OCI-LY1 (cell line): ENCODE results near the gene TBC1D10A.

Experiments
- H2AFZ ChIP-seq: fragments of 200-600 bp; sonication (generic), shearing (Covaris generic); 2 replicates; pipeline ENCODE4 v1.6.0; 2014; ENCODE audit warnings: antibody characterized with exemption, mild to moderate bottlenecking, low read length
- H3F3A ChIP-seq: fragments of 200-600 bp; sonication (generic), shearing (Covaris generic); 2 replicates; pipeline ENCODE4 v1.6.0; 2014; ENCODE audit warnings: mild to moderate bottlenecking, antibody characterized with exemption, low read length, moderate library complexity; ENCODE audit not compliant: insufficient read depth
- H3K27ac ChIP-seq: fragments of 200-600 bp; sonication (generic); 2 replicates; pipeline ENCODE4 v1.5.1; 2014; ENCODE audit warnings: low read length, mixed run types, mild to moderate bottlenecking, low read depth; ENCODE audit not compliant: poor library complexity, severe bottlenecking
- H3K27me3 ChIP-seq: fragments of 200-600 bp; sonication (generic); 2 replicates; pipeline ENCODE4 v1.6.0; 2014; ENCODE audit warnings: antibody characterized with exemption, mild to moderate bottlenecking, low read length, moderate library complexity; ENCODE audit not compliant: insufficient read depth
- H3K36me3 ChIP-seq: fragments of 200-600 bp; sonication (generic); 2 replicates; pipeline ENCODE4 v1.6.1; 2014; ENCODE audit warnings: mild to moderate bottlenecking, antibody characterized with exemption, low read length, moderate library complexity, mixed read lengths; ENCODE audit not compliant: insufficient read depth
- H3K4me1 ChIP-seq: fragments of 200-600 bp; sonication (generic); 2 replicates; pipeline ENCODE4 v1.5.1; 2014; ENCODE audit warnings: mild to moderate bottlenecking, low read length, moderate library complexity; ENCODE audit not compliant: insufficient read depth, severe bottlenecking
- H3K4me2 ChIP-seq: fragments of 200-600 bp; sonication (generic), shearing (Covaris generic); 2 replicates; pipeline ENCODE4 v1.6.1; 2014; ENCODE audit warnings: low read length
- H3K4me3 ChIP-seq: fragments of 200-600 bp; sonication (generic); 2 replicates; pipeline ENCODE4 v1.5.1; 2014; ENCODE audit warnings: low read length, low read depth, mild to moderate bottlenecking, mixed read lengths; ENCODE audit not compliant: poor library complexity, severe bottlenecking
- H3K79me2 ChIP-seq: fragments of 200-600 bp; shearing (Covaris generic); 2 replicates; pipeline ENCODE4 v1.6.1; 2016; ENCODE audit warnings: mixed run types, low read length, mixed read lengths; ENCODE audit not compliant: insufficient read depth
- H3K9ac ChIP-seq: fragments of 200-600 bp; sonication (generic), shearing (Covaris generic); 2 replicates; pipeline ENCODE4 v1.6.1; 2014; ENCODE audit warnings: mild to moderate bottlenecking, low read length, mixed read lengths
- H3K9me2 ChIP-seq: fragments of 200-600 bp; sonication (generic), shearing (Covaris generic); 2 replicates; pipeline ENCODE4 v1.6.1; 2014; ENCODE audit warnings: low read depth, mild to moderate bottlenecking, low read length, mixed read lengths
- H3K9me3 ChIP-seq: fragments of 200-600 bp; shearing (Covaris generic); 2 replicates; pipeline ENCODE4 v1.6.1; 2014; ENCODE audit warnings: low read length, mixed read lengths
- H4K20me1 ChIP-seq: fragments of 200-600 bp; sonication (generic), shearing (Covaris generic); 2 replicates; pipeline ENCODE4 v1.6.0; 2016; ENCODE audit warnings: mild to moderate bottlenecking, low read length; ENCODE audit not compliant: insufficient read depth
- CTCF ChIP-seq: fragments of 200-600 bp; sonication (generic), shearing (Covaris generic); IDR thresholded peaks from 2 replicates; pipeline ENCODE4 v1.5.1; 2017; ENCODE audit warnings: mild to moderate bottlenecking, antibody characterized with exemption, low read length, moderate library complexity, mixed read lengths
- EZH2 ChIP-seq: fragments of 200-600 bp; sonication (generic), shearing (Covaris generic); IDR thresholded peaks from 2 replicates; pipeline ENCODE4 v1.8.0; 2017; ENCODE audit warnings: borderline replicate concordance, mixed run types, mild to moderate bottlenecking, antibody characterized with exemption, low read length, moderate library complexity, mixed read lengths

TBC1D10A gene

GRCh38 chr22:30282616-30283046 is 44.1 kb downstream of the TBC1D10A start:
- Histone ChIP-seq H3K36me3 (no peaks in the 10 kb centered on the region), H3K9ac (no peak overlapping the region), H3K9me3 (no peaks in the 10 kb centered on the region), H3K79me2 (no peaks in the 10 kb centered on the region), H3F3A (no peaks in the 10 kb centered on the region), H3K27ac (no peak overlapping the region), H3K4me1 (no peaks in the 10 kb centered on the region), H3K9me2 (no peaks in the 10 kb centered on the region), H3K4me2 (no peak overlapping the region), H3K4me3 (no peak overlapping the region), H4K20me1 (no peaks in the 10 kb centered on the region), H3K27me3 (no peaks in the 10 kb centered on the region), H2AFZ (no peak overlapping the region)
- TF ChIP-seq CTCF = no peak
- TF ChIP-seq EZH2 = no peak

GRCh38 chr22:30280505-30280904 is 46.2 kb downstream of the TBC1D10A start:
- Histone ChIP-seq H3K4me1 (no peaks in the 10 kb centered on the region), H3F3A (no peaks in the 10 kb centered on the region), H3K36me3 (no peaks in the 10 kb centered on the region), H3K9me2 (no peaks in the 10 kb centered on the region), H2AFZ (no peak overlapping the region), H3K4me2 (no peak overlapping the region), H3K27me3 (no peaks in the 10 kb centered on the region), H3K27ac (no peak overlapping the region), H3K4me3 (no peak overlapping the region), H4K20me1 (no peaks in the 10 kb centered on the region), H3K79me2 (no peaks in the 10 kb centered on the region), H3K9ac (no peak overlapping the region), H3K9me3 (no peaks in the 10 kb centered on the region)
- TF ChIP-seq CTCF (no peak), EZH2 (no peak)

GRCh38 chr22:30279932-30280331 is 46.8 kb downstream of the TBC1D10A start:
- peaks cover 1% of the 10 kb centered on the region; the same call in 1 of the 2 replicates for H3K27me3 ChIP-seq
- H3K9me3 ChIP-seq = no peaks in the 10 kb centered on the region
- no peak overlapping the region for H3K9ac ChIP-seq
- no peak overlapping the region for H3K27ac ChIP-seq
- no peak overlapping the region for H3K4me2 ChIP-seq
- H3K79me2 ChIP-seq = no peaks in the 10 kb centered on the region
- H2AFZ ChIP-seq = no peak overlapping the region
- no peaks in the 10 kb centered on the region for H4K20me1 ChIP-seq
- H3K4me3 ChIP-seq = no peak overlapping the region
- H3K36me3 ChIP-seq = no peaks in the 10 kb centered on the region
- no peaks in the 10 kb centered on the region for H3F3A ChIP-seq
- no peak for TF ChIP-seq EZH2
- TF ChIP-seq CTCF = no peak
- no peaks in the 10 kb centered on the region for H3K4me1 ChIP-seq
- no peaks in the 10 kb centered on the region for H3K9me2 ChIP-seq
